ENCODE measurements around the gene PSMC3IP. TPM values are rescaled to one million over a fixed set of nuclear protein-coding genes. Genes with fewer than 3 reads are reported as not detected.

PSMC3IP gene
- total RNA-seq, 2 donors from 2014 or later, result 31.7 to 40.7 TPM

- peaks cover 5 to 8% of the 10 kb centered on the region in 2 donors for H3K36me3 Mint-ChIP-seq (ENCODE audit: insufficient read depth in 2 of 2)
- peaks cover 51% of the 10 kb centered on the region for H3K4me1 Mint-ChIP-seq (ENCODE audit: low read depth)
- no peaks in the 10 kb centered on the region for H3K9me3 Mint-ChIP-seq
- H3K4me3 Mint-ChIP-seq, result peak overlapping the region; percentile 98 to 100
- H3K27me3 Mint-ChIP-seq (ENCODE audit: low read depth), result no peaks in the 10 kb centered on the region
- DNase-seq (peak in 1 of 2 donors; percentile 21), ATAC-seq (replicated peaks in 1 of 2) (peak; percentile 63 to 65)
- H3K27ac Mint-ChIP-seq, result peak overlapping the region; percentile 94
Measured at GRCh38 chr17:42608305-42609181, 31.0 kb upstream of the PSMC3IP start.

GRCh38 chr17:42607769-42608168 lies 30.2 kb upstream of the PSMC3IP start:
- Mint-ChIP-seq H3K9me3 (no peaks in the 10 kb centered on the region), H3K4me1 (ENCODE audit: low read depth) (peaks cover 58% of the 10 kb centered on the region), H3K36me3 (ENCODE audit: insufficient read depth in 2 of 2) (peaks cover 5 to 11% of the 10 kb centered on the region in 2 donors), H3K27me3 (ENCODE audit: low read depth) (no peaks in the 10 kb centered on the region), H3K27ac (no peak overlapping the region), H3K4me3 (peak overlapping the region; percentile 98 to 100)
- DNase-seq (no peak), ATAC-seq (replicated peaks in 1 of 2) (no peak)

- H3K27ac Mint-ChIP-seq, result no peak overlapping the region
- peaks cover 69% of the 10 kb centered on the region for H3K4me1 Mint-ChIP-seq (ENCODE audit: low read depth)
- peaks cover 2 to 6% of the 10 kb centered on the region in 2 donors for H3K36me3 Mint-ChIP-seq (ENCODE audit: insufficient read depth in 2 of 2)
- no peaks in the 10 kb centered on the region for H3K27me3 Mint-ChIP-seq (ENCODE audit: low read depth)
- ATAC-seq (replicated peaks in 1 of 2), result no peak
- DNase-seq, result no peak
- no peak overlapping the region for H3K4me3 Mint-ChIP-seq
- no peaks in the 10 kb centered on the region for H3K9me3 Mint-ChIP-seq
Measured at GRCh38 chr17:42603318-42603717, 25.8 kb upstream of the PSMC3IP start.

- peaks cover 4 to 10% of the 10 kb centered on the region in 2 donors for H3K36me3 Mint-ChIP-seq (ENCODE audit: insufficient read depth in 2 of 2)
- H3K9me3 Mint-ChIP-seq, result no peaks in the 10 kb centered on the region
- ATAC-seq (replicated peaks in 1 of 2), result no peak
- H3K27me3 Mint-ChIP-seq (ENCODE audit: low read depth), result no peaks in the 10 kb centered on the region
- peaks cover 25% of the 10 kb centered on the region for H3K4me1 Mint-ChIP-seq (ENCODE audit: low read depth)
- no peak overlapping the region for H3K4me3 Mint-ChIP-seq
- DNase-seq, result no peak
- H3K27ac Mint-ChIP-seq, result peak overlapping the region; percentile 21
Measured at GRCh38 chr17:42598905-42599304, 21.4 kb upstream of the PSMC3IP start.

GRCh38 chr17:42596386-42596785 lies 18.9 kb upstream of the PSMC3IP start:
- DNase-seq (no peak), ATAC-seq (replicated peaks in 1 of 2) (no peak)
- H3K9me3 Mint-ChIP-seq, result no peaks in the 10 kb centered on the region
- H3K4me3 Mint-ChIP-seq, result no peak overlapping the region
- H3K27ac Mint-ChIP-seq, result peak overlapping the region; percentile 4
- no peaks in the 10 kb centered on the region for H3K27me3 Mint-ChIP-seq (ENCODE audit: low read depth)
- peaks cover 4 to 7% of the 10 kb centered on the region in 2 donors for H3K36me3 Mint-ChIP-seq (ENCODE audit: insufficient read depth in 2 of 2)
- peaks cover 14% of the 10 kb centered on the region for H3K4me1 Mint-ChIP-seq (ENCODE audit: low read depth)

DNA sequence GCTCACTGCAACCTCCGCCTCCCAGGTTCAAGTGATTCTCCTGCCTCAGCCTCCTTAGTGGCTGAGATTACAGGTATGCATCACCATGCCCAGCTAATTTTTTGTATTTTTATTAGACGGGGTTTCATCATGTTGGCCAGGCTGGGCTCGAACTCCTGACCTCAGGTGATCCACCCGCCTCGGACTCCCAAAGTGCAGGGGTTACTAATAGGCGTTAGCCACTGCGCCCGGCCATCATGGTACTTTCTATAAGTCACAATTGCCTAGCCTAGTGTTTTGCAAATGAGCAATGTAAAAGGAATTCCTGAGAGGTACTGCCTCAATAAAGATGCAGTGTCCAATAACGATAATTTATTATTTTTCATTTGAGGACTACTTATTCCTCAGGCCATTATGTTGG lies 13.9 kb upstream of the PSMC3IP start:
- ATAC-seq (replicated peaks in 1 of 2), result no peak
- Mint-ChIP-seq H3K4me1 (ENCODE audit: low read depth) (no peaks in the 10 kb centered on the region), H3K36me3 (ENCODE audit: insufficient read depth in 2 of 2) (peaks cover 8 to 17% of the 10 kb centered on the region in 2 donors), H3K9me3 (no peaks in the 10 kb centered on the region), H3K4me3 (no peak overlapping the region), H3K27me3 (ENCODE audit: low read depth) (no peaks in the 10 kb centered on the region), H3K27ac (no peak overlapping the region)
- DNase-seq, result no peak

GRCh38 chr17:42590886-42591285 lies 13.4 kb upstream of the PSMC3IP start:
- no peaks in the 10 kb centered on the region for H3K4me1 Mint-ChIP-seq (ENCODE audit: low read depth)
- no peak overlapping the region for H3K27ac Mint-ChIP-seq
- ATAC-seq (replicated peaks in 1 of 2) (no peak), DNase-seq (no peak)
- H3K4me3 Mint-ChIP-seq, result no peak overlapping the region
- H3K9me3 Mint-ChIP-seq, result no peaks in the 10 kb centered on the region
- H3K27me3 Mint-ChIP-seq (ENCODE audit: low read depth), result no peaks in the 10 kb centered on the region
- H3K36me3 Mint-ChIP-seq (ENCODE audit: insufficient read depth in 2 of 2), result peaks cover 6 to 16% of the 10 kb centered on the region in 2 donors

- H3K36me3 Mint-ChIP-seq (ENCODE audit: insufficient read depth in 2 of 2), result peaks cover 11 to 15% of the 10 kb centered on the region in 2 donors
- no peak for DNase-seq
- no peak for ATAC-seq (replicated peaks in 1 of 2)
- H3K4me3 Mint-ChIP-seq, result no peak overlapping the region
- no peaks in the 10 kb centered on the region for H3K27me3 Mint-ChIP-seq (ENCODE audit: low read depth)
- no peaks in the 10 kb centered on the region for H3K9me3 Mint-ChIP-seq
- no peaks in the 10 kb centered on the region for H3K4me1 Mint-ChIP-seq (ENCODE audit: low read depth)
- peak overlapping the region; percentile 47 for H3K27ac Mint-ChIP-seq
Measured at GRCh38 chr17:42586514-42587230, 9.1 kb upstream of the PSMC3IP start.

DNA sequence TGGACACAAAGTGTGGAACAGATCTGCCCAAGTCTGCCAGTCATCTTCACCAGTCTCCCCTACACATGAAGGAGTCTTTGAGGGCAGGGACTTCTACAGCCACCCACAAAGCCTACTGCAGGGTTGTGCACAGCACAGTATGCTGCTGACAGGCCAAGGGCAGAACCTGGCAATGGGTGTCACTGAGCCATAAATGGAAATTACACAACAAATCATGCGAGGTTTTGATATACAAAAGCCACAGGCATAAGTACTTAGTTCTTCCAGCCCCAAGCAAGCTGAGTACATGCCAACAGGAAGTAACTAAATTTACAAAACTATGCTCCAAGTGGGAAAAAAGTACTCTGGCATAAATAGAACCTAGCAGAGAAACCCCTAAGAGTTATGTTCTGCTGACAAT lies 7.8 kb upstream of the PSMC3IP start:
- H3K9me3 Mint-ChIP-seq, result no peaks in the 10 kb centered on the region
- H3K4me1 Mint-ChIP-seq (ENCODE audit: low read depth), result no peaks in the 10 kb centered on the region
- H3K4me3 Mint-ChIP-seq, result no peak overlapping the region
- peaks cover 9 to 15% of the 10 kb centered on the region in 2 donors for H3K36me3 Mint-ChIP-seq (ENCODE audit: insufficient read depth in 2 of 2)
- no peak overlapping the region for H3K27ac Mint-ChIP-seq
- ATAC-seq (replicated peaks in 1 of 2) (no peak), DNase-seq (no peak)
- H3K27me3 Mint-ChIP-seq (ENCODE audit: low read depth), result no peaks in the 10 kb centered on the region

GRCh38 chr17:42584880-42585279 lies 7.4 kb upstream of the PSMC3IP start:
- Mint-ChIP-seq H3K27ac (no peak overlapping the region), H3K4me3 (no peak overlapping the region), H3K9me3 (no peaks in the 10 kb centered on the region), H3K4me1 (ENCODE audit: low read depth) (peaks cover under 1% of the 10 kb centered on the region), H3K27me3 (ENCODE audit: low read depth) (no peaks in the 10 kb centered on the region), H3K36me3 (ENCODE audit: insufficient read depth in 2 of 2) (peaks cover 9 to 15% of the 10 kb centered on the region in 2 donors)
- no peak for DNase-seq
- no peak for ATAC-seq (replicated peaks in 1 of 2)

- H3K9me3 Mint-ChIP-seq, result no peaks in the 10 kb centered on the region
- DNase-seq, result no peak
- peaks cover 6 to 7% of the 10 kb centered on the region in 2 donors for H3K36me3 Mint-ChIP-seq (ENCODE audit: insufficient read depth in 2 of 2)
- no peak for ATAC-seq (replicated peaks in 1 of 2)
- no peaks in the 10 kb centered on the region for H3K27me3 Mint-ChIP-seq (ENCODE audit: low read depth)
- no peak overlapping the region for H3K27ac Mint-ChIP-seq
- H3K4me1 Mint-ChIP-seq (ENCODE audit: low read depth), result peaks cover 21% of the 10 kb centered on the region
- H3K4me3 Mint-ChIP-seq, result no peak overlapping the region
Measured at GRCh38 chr17:42581744-42582270, 4.3 kb upstream of the PSMC3IP start.

DNA sequence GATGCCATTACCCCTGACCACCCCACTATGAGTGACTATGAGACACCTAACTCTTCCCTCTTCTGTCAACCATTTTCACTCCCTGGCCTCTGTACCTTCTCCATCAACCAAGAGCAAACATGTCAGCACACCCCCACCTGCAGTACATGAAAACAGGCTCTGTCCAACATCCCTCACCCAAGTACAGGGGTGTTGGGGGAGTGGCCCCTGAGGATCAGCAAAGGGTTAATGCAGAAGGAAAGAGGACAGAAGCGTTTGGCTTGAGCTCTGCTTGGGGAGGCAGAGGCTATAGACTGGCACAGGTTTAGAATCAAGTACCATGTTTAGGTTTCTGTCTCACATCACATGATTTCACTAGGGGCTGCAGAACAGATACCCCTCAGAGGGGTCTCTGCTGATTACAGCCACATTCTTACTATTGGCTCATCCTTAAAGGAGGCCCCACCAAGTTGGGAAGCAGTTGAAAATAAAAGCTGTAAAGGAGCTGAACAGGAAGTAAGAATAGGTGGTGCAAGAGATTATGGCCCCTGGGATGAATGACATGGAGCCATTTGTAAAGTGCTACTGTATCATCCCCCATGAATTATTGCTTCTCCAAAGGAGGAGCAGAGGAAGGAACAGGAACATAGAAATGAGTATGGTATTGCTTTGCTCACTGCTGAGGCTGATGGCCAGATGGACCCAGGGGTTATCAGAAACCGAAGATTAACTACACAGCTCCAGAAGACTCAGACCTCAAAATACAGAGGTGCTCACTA lies 2.4 kb upstream of the PSMC3IP start:
- no peaks in the 10 kb centered on the region for H3K9me3 Mint-ChIP-seq
- peaks cover 37% of the 10 kb centered on the region for H3K4me1 Mint-ChIP-seq (ENCODE audit: low read depth)
- H3K27me3 Mint-ChIP-seq (ENCODE audit: low read depth), result no peaks in the 10 kb centered on the region
- peaks cover 12 to 18% of the 10 kb centered on the region in 2 donors for H3K36me3 Mint-ChIP-seq (ENCODE audit: insufficient read depth in 2 of 2)
- ATAC-seq (replicated peaks in 1 of 2), result no peak
- H3K4me3 Mint-ChIP-seq, result peak overlapping the region in 1 of 2 donors; percentile 23
- no peak for DNase-seq
- H3K27ac Mint-ChIP-seq, result peak overlapping the region; percentile 5
